DMS 273 (cell line): Measurements from ENCODE around the gene PACSIN1.

ENCODE experiments used
- DNase-seq: peaks from one replicate; lab custom pipeline; 2025; ENCODE audit not compliant: unreplicated experiment; lab: John Stamatoyannopoulos, UW

The PACSIN1 gene

DNA sequence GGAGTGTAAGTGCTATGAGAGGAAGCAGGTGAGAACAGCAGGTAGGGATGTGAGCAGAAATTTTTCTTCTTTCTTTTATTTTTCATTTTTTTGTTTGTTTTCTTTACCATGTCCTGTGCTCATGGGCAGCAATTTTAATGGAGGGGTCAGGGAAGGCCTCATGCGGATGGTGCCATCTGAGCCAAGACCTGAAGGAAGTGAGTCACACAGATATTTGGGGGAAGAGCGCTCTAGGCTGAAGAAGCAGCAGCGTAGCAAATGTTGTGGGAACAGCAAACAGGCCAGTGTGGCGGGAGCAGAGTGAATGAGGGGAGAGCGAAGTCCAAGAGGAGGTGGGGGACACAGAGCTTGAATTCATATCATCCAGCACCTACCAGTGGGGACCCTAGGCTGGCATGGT, 77.5 kb downstream of the PACSIN1 start:
- no peak for DNase-seq

DNA sequence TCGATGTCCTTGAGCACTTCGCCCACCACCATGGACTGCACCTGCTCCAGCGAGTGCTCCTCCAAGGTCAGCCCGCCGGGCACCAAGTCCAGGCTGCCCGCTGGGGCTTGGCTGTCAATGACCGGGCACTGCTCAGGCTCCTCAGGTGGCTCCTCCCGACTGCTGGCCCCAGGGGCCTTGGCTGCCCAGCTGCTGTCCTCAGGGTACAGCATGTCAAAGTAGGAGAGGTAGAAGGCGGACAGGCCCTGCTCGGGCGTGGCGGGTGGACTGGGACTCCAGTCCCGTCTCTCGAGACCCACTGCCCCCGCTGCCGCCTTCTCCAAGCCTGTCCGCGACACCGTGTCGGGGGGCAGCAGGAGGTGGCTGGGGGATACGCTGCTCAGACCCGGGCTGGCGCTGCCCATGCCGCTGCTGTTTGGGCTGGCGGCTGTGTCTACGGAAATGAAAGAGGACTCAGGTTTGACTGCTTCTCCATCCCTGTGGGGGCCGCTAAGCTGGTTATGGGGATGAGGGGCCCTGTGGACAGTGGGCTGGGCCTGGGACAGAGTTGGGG, 78.3 kb downstream of the PACSIN1 start:
- DNase-seq: no peak

DNA sequence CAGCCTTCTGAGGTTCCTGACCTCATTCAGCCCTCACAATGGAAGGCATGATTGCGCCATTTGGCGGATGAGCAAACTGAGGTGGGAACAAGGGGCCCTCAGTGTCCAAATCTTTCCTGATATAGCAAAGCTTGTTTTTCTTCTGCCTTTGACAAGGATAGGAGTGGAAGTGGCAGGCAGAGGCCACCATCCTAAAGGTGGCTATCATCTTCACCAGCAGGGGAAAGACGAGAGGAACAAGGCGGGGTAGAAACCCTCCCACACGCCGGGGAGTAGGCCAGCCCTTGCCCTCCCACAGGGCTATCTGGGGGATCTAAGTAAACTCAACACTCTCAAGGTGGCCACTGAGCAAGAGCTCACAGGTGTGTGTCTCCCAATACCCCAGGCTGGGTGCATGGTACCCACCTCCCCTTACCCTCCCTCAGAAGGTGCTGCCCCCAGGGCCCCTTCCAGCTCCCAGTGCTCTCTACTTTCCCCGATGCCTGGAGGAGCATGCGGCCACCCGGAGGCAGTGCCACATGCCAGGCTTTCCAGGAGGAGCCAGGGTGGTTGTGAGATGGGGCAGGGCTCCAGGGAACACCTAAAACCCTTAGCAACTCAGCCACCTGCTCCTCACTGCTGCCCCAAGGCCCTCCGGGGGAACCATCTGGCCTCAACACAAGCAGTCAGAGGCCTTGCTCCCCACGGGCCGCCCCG, 79.0 kb downstream of the PACSIN1 start:
- peak; percentile 97 for DNase-seq

DNA sequence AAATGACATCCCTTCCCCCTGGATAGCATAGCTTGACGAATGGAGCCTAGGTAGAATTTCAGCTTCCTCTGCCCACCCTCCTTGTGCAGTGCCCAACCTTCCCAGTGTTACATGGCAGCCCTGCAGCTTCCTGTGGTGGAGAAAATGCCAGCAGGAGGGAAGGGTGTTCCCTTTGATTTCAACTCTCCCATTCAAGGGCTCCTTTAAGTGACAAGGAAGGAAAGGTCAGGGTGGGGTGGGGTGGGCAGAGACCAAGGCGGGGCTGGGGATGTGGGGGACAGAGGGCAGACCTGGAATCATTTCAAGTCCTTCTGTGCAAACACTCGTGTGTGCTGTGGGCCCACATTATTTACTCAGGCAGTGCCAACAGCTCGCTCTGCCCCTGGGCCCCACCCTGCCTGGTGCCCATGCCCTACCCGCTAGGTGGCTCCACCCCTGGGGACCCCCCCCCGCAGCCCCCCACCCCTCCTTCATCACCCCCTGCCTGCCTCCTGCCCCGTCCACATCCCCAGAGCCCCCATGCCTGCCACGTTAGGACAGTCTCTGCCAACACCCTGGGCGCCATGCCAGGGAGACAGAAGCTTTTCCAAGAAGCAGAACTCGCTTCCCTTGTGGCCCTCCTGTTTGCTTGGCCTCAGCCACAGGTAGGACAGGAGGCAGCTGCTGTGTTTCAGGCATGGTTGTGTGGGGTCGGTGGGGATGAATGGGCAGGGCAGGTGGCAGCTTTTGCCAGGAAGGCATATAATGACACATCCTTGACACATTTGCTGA, 80.9 kb downstream of the PACSIN1 start:
- peak; percentile 95 for DNase-seq

DNA sequence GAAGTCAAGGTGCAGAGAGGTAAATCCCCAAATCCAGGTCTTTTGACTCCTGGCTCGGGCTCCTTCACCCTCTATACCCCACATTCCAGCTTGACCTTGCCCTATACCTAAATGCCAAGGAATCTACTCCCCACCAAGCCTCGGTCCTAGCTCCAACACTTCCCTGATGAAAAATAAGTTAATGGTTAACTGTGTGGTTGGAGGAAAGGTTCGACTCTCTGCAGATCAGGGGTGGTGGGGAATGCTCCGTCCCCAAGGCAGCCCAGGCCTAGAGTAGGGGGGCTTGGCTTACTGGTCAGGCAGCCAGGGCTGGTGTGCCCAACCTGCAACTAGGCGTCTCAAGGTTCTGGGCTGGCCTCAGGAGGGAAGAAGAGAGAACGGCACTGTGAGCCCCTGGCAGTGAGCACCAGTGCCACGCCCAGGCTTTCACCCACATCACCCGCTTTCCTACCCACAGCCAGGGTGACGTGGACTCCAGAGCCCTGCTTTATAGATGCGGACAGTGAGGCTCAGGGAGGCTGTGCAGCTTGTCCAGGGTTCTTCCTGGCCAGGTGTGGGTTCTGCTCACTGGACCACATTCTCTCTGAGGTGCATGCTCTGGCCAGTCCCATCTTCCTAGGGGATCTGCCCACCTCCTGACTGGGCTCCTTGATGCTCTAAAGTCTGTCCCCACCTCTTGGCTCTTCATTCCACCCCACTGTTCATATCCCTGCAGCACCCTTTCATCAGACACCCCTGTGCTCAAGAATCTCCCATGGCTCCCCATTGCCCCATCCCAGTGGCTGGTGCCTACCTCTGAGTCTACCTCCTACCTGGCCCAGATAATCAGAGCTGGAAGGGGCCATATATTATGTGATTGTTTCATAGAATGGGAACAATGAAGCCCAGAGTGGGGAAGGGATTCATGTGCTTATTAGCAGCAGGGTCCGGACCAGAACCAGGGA, 82.1 kb downstream of the PACSIN1 start:
- DNase-seq: no peak

DNA sequence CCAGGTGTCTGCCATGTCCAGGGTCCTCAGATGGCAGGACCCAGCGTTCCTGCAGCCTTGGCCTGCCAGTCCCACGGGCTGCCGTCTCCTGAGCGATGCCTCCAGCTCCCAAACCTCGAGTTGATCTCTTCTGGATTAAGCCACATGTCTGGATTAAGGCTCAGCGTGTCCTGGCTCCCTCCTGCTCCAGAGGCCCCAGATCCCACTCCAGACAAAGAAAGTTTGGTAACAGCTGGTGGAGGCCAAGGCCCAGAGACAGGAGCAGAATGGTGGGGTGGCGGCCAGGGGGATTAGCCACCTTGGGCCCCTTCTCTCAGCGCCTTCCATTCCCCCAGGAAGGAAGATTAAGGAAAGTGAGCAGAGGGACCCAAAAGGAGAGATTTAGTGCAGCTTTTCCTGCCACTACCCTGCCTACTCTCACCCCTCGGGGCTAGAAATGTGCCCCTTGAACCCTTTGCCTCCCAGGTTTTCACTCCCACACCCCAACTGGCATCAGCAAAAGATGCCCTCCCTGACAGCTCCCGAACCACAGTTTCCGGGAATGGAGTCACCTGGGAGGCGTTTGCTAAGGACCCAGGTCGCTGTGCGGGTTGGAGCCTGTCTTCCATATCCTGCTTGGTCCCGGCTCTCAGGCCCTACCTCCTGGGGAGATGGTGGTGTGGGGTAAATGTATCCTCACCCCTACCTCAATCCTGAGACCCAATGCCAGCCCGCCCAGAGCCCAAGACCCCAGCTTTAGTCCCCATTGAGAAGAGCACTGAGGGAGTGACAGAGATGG, 83.3 kb downstream of the PACSIN1 start:
- no peak for DNase-seq

DNA sequence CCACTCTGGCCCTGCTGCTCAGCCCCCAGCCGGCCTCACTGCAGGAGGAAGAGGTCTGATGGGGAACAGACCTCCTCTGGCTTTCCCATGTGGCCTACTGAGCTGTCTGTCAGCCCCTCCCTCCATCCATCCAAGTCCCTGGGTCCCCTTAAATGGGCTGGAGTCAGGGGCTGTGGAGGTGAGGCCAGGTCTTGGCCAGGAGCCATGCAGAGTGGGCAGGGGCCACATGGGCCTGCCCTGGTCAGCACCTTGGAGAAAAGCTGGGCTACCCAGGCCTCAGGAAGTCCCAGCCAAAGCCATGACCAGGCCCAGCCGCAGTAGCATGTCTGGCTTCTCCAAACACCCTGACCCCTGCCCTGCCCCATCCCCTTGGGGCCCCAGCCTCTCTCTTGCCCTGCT, 83.9 kb downstream of the PACSIN1 start:
- no peak for DNase-seq

DNA sequence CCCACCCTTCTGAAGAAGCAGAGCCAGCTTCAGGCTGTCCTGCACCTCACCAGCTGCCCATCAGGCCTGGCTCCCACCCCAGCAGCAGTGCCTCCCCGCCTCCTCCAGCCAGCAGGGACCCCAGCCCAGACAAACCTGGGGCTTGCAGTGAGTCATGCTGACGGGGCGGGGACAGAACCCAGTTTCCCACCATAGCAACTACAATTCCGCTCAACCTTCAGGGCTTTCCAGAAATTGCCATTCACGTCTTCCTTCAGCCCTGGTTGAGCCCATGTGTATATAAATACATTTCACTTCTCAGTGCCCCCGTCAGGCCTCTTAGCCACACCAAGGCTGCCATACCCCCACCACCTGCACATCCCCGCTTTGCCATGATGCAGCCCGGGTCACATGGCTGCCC, 85.8 kb downstream of the PACSIN1 start:
- DNase-seq: no peak

DNA sequence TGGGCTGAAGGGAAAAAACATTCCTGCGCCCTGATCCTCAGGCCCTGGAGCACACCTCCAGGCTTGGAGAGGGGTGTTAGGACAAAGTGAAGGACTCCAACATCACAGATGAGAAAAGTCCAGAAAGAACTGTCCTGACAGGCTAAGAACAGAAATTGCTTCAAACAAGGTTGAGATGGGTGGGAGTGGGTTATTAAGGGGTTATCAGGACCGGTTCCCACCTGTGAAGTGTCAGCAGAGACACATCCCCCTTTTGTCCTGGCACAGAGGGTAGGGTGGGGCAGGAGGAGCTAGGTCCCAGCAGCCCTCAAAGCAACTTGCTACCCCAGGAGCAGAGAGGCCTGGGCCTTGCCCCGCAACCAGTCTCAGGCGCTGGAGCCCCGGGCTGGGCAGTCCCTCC, 86.7 kb downstream of the PACSIN1 start:
- DNase-seq: no peak

DNA sequence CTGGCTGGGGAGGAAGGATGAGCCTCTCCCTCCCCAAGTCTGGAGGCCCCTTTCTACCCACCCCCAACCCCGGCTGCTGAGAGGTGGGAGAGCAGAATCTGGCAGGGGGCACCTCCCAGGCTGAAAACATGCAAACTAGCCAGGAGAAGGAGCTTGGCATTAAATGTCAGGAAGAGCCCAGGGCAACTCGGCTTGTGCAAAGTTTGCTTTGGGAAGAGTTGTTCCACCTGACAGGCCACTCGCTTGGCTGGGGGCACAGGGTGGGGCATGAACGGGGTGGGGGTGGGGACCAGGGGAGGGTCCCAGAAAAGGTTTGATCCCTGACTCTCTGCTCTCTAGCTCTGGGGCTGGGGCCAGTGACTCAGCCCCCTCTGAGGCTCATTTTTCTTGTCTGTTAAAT, 87.3 kb downstream of the PACSIN1 start:
- no peak for DNase-seq

DNA sequence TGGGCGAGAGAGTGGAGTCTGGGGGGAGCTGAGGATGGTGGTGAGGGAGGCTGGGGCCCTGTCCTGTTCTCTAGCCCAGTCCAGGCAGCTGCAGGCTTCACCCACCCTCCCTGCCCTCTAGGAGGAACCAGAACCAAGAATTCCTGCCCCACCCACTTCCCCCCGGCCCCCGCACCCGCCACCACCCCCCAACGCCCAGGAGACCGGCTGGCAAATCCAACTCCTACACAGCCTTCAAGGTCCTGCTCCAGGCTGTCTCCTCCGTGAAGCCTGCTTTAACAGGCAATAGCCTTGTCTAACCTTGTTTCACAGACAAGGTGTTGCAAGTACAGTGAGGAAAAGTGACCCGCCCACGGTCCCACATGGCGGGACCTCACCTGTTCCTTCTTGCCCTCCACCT, 87.9 kb downstream of the PACSIN1 start:
- DNase-seq: no peak

DNA sequence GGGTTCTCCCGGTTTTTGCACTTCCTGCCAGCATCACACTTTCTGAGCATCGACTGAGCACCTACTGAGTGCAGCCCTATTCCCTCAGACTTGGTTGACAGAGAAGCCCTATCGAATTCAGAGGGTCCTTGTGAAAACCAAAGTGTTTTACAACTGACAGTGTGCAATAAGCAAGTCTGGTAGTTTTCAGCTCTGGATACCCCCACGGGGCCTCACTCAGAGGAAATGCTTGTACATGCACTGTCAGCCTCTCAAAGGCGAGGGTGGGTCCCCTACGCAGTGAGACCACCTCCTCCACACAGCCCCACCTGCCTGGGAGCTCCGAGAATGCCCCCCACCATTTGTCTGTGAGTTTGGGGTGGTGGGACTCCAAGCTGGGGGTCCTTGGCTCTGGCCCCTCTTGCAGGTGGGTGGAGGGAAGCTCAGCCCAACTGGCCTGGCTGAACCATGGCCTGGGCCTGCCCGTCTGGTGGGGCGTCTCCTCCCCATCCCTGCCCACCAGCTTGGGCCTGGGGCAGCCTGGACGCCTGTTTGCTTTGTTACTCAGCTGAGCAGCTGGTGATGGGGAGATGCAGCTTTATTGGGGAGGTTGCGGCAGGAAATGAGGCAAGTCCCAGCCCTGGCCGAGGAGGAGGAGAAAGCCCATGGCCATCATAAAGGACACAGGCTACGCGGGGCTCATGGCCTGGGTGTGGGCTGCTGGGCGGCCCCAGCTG, 88.6 kb downstream of the PACSIN1 start:
- no peak for DNase-seq

DNA sequence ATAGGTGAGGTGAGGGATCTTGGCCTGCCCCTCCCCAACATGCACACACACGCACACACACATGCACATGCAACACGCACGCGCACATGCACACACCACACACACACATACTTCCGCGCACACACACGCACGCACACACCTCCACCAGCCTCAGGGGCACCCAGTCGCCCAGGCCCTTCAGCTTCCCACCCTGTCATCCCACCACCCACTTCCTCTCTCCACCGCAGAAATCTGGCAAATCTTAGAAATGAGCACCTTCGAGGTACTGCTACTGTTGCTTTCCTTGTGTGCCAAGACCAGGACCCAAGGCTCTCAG, 89.1 kb downstream of the PACSIN1 start:
- DNase-seq: no peak

DNA sequence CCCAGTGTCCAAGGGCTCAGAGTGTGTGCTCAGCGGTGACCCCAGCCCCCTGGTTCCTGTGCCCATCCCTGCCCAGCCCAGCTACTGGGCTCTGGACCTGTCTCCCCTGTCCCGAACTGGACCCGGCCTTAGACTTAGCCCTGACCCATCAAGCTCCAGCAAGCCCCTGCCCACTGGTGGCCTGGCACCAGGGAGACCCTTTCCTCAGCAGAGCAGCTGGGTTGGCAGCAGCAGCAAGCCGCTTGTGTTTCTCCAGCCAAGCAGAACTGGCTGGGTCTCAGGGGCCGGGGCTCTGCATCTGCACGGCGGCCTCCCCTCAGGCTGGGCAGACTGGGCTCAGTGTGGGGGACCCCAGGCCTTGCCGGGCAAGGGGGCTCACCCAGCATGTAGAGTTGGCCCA, 89.5 kb downstream of the PACSIN1 start:
- no peak for DNase-seq

DNA sequence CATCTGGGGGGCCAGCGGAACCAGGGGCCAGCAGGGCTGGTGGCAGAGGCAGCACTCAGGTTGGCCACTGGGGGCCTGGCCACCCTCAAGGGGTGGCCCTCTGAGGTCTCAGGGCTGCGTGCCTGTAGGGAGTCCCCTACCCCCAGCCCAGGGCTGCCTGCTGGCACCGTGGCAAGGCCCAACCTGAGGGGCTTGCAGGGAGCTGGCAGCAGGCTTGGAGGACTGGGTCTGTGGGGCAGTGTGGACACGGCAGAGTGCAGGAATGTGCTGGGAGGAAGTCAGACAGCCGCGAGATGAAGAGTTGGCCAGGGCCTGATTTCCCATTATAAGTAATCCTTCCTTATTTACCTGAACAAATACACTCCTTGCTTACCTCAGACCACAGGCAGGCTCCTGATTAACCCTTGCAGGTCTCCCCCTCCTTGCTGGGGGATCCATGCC, 90.2 kb downstream of the PACSIN1 start, which contains the start of gene SPDEF:
TSS of gene SPDEF (minus strand) at position 299 of the 441 bp plus-strand sequence. CDS start 11,874 bp downstream, outside the sequence.
- no peak for DNase-seq

DNA sequence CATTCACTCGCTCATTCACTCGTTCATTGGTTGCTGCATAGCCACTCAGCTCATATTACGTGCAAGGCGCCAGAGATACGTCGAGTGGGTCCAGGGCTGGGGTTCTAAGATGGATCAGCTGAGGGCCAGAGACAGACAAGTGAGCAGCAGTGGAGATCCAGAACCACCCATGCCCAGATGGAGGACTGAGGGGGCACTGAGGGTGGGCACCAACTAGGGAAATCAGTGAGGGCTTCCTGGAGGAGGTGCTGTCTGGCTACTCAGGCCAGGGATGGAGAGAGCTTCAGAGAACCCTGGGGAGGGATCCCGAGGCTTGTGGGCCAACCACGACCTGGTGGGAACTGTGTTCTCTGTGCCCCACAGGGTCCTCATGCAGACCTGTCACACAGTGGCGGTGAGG, 90.6 kb downstream of the PACSIN1 start:
- DNase-seq: no peak

DNA sequence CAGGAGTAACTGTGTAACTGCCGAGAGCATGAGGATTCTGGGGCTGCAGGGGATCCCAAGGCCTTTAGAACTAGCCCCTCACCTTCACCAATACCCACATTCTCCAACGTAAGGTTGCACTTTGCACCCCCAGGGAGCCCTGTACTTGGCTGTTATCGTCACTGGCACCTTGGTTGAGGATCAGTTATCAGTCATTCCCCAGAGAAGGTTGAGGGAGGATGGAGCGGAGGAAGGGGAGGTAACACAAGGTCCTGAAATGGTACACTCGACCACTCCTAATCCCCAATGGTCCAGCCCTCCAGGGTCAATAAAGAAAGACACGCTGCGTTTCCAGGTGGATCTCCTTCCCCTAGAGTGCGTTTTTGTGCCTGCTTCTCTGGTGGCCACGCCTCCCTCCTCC, 91.4 kb downstream of the PACSIN1 start:
- no peak for DNase-seq

DNA sequence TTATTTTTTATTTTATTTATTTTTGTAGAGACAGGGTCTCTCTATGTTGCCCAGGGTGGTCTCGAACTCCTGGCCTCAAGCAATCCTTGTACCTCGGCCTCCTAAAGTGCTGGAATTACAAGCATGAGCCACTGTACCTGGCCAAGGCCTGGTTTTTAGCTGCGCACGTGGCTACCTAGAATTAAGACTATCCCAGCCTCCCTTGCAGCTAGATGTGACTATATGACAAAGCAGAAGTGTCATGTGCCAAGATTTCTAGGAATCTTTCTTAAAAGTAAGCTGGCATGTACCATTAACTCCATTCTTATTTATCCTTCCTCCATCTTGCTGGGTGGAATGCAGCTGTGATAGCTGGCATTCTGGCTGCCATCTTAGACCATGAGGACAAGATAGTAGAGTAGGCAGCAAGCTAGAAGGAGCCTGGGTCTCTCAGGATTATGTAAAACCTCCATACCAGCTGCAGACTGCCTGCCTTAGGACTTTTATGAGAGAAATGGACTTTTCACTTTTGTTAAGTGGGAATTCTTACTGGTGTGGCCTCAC, 92.4 kb downstream of the PACSIN1 start:
- no peak for DNase-seq

DNA sequence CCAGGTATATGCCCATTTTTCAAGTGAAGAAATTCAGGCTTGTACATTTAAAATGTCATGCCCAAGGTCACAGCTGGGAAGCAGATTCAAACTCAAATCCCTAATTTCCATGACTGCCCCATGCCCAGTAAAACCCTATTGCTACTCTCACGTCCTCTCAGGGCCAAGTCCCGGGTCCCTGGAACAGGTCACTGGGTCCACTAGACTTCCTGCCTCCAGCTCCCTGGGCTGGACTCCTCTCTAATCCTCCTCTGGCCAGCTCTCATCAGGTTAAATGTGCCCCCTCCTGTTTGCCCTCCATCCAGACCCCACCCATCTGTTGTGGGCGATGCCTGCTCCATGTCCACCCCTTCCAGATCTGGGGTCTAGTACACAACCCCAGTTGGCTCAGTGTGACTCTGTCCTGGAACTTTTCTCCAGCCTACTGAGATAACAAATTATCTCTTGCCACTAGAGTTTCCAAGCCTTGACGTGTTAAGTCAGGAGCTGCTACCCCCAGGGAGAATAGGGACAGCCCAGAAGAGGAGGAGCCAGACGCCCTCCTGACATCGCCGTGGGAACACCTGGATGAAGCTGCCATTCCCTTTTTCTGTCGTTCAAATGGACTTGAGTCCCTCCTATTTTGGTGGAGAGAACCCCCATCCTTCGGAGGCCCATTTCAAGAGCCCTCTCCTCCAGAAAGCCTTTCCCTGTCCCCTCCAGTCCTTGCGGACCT, 93.9 kb downstream of the PACSIN1 start:
- DNase-seq: peak; percentile 32
